B cell (primary cell): ENCODE measurements around the gene HOXA4.

Experiments used
- CTCF ChIP-seq: fragments of 200-600 bp; IDR thresholded peaks from one replicate; pipeline ENCODE4 v1.8.0; 2022; ENCODE audit warnings: antibody characterized with exemption, mild to moderate bottlenecking
- EZH2 ChIP-seq: IDR thresholded peaks from 2 replicates; pipeline ENCODE4 v1.6.1; 2012; ENCODE audit warnings: borderline replicate concordance, low read depth, mild to moderate bottlenecking, moderate library complexity, low read length; ENCODE audit not compliant: insufficient read depth, poor library complexity, severe bottlenecking

GRCh38 chr7:27144781-27145164 is 14.2 kb upstream of the HOXA4 start:
- no peak for TF ChIP-seq CTCF
- no peak for TF ChIP-seq EZH2
